Temporal lobe (tissue), 1 donor: ENCODE measurements around the gene TASOR2. TPM values are rescaled to one million over a fixed set of nuclear protein-coding genes. Genes with fewer than 3 reads are reported as not detected.

ENCODE experiments used
- total RNA-seq: library from RNA; depleted of rRNA; stranded (reverse); fragments of >200 nt; gene quantifications from one replicate; pipeline ENCODE4 v1.2.3, GENCODE V29; 2014

TASOR2 gene
- total RNA-seq, 1 donor from 2014 or later = 80.4 TPM

Other genes with a start within 250 kb of the TASOR2 start
- not detected for gene CALML5, start 185.3 kb upstream of the TASOR2 start, total RNA-seq
- not detected for gene CALML3, start 159.9 kb upstream of the TASOR2 start, total RNA-seq
- gene ASB13, start 18.2 kb upstream of the TASOR2 start, total RNA-seq = 11.3 TPM
- gene GDI2, start 128.6 kb downstream of the TASOR2 start, total RNA-seq = 327 TPM
- 10.8 TPM for gene ANKRD16, start 205.1 kb downstream of the TASOR2 start, total RNA-seq
- gene FBH1, start 205.4 kb downstream of the TASOR2 start, total RNA-seq = 38.8 TPM